Activated T-cell treated with anti-CD3 and anti-CD28 coated beads, Interleukin-2, amount 50 U/mL, for 72 hours (primary cell): ENCODE measurements around the gene TMEM201. TPM values are rescaled to one million over a fixed set of nuclear protein-coding genes. Genes with fewer than 3 reads are reported as not detected.
A peak's percentile ranks its signal among the peaks of the same experiment; 100 is the strongest.
"Not testable (repeated sequence)": the region's sequence is repeated elsewhere in the genome, so short reads cannot be mapped to it uniquely, and the experiment has no call there.

Experiments
- ATAC-seq, 2 donors: fragments of 150-1000 bp; cut with Tn5 transposase; replicated peaks in 1 of 2; 2 replicates each; pipeline ENCODE4 v1.10.0; 2021; ENCODE audit warnings: moderate library complexity in 2 of 2, mild to moderate bottlenecking in 1 of 2
- DNase-seq, 2 donors: peaks; one replicate each; pipeline ENCODE4 v3.0.0; 2021 to 2022; ENCODE audit warnings: mixed read lengths in 1 of 2
- H3K27ac Mint-ChIP-seq: one replicate; pipeline ENCODE4 v1.8.0; 2022; ENCODE audit warnings: mild to moderate bottlenecking, moderate library complexity, mixed read lengths
- H3K27me3 Mint-ChIP-seq: one replicate; pipeline ENCODE4 v1.8.0; 2022; ENCODE audit warnings: low read depth, mixed read lengths
- H3K36me3 Mint-ChIP-seq, 2 donors: one replicate each; pipeline ENCODE4 v1.8.0; 2022; ENCODE audit warnings: mixed read lengths in 2 of 2, mild to moderate bottlenecking in 1 of 2; ENCODE audit not compliant: insufficient read depth in 2 of 2
- H3K4me1 Mint-ChIP-seq: one replicate; pipeline ENCODE4 v1.8.0; 2022; ENCODE audit warnings: low read depth, mixed read lengths
- H3K4me3 Mint-ChIP-seq, 2 donors: one replicate each; pipeline ENCODE4 v1.8.0; 2022; ENCODE audit warnings: mild to moderate bottlenecking in 2 of 2, mixed read lengths in 2 of 2, moderate library complexity in 2 of 2
- H3K9me3 Mint-ChIP-seq, 2 donors: one replicate each; pipeline ENCODE4 v1.8.0; 2022; ENCODE audit warnings: mixed read lengths in 2 of 2
- total RNA-seq, 2 donors: library from RNA; stranded (reverse); gene quantifications; one replicate each; pipeline ENCODE4 v1.2.3, GENCODE V29; 2022

TMEM201 gene
- total RNA-seq, 2 donors from 2014 or later = 9.3 to 14.0 TPM

DNA sequence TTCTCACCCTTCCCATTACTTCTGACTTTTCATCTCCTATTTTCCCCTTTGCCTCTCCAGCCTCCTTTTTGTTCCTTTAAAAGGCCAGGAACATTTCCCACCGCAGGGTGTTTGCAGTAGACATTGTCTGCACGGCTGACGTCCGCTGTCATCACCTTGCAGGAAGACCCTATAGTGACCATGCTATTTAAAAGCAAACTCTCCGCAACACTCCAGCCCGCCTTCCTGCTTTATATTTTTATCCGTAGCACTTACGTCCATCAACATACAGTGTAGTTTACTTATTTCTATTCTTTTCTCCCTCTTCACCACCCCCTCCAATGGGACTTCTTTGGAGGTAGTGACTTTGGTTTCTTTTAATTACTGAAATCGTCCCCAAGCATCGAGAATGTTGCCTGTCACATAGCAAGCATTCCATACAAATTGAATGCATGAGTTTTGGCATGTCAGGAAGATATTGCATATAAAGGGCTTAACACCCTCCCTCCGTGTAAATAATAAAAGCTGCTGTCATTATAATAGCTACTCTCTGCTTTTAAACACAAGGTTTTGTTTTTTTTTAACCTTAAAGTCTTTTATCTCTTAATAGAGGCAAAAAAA, 29.7 kb upstream of the TMEM201 start:
- Mint-ChIP-seq H3K27ac (no peak overlapping the region), H3K4me3 (no peak overlapping the region), H3K9me3 (no peaks in the 10 kb centered on the region), H3K27me3 (no peaks in the 10 kb centered on the region), H3K4me1 (peaks cover 38% of the 10 kb centered on the region), H3K36me3 (peaks cover 6 to 16% of the 10 kb centered on the region in 2 donors)
- DNase-seq (no peak), ATAC-seq (no peak)

DNA sequence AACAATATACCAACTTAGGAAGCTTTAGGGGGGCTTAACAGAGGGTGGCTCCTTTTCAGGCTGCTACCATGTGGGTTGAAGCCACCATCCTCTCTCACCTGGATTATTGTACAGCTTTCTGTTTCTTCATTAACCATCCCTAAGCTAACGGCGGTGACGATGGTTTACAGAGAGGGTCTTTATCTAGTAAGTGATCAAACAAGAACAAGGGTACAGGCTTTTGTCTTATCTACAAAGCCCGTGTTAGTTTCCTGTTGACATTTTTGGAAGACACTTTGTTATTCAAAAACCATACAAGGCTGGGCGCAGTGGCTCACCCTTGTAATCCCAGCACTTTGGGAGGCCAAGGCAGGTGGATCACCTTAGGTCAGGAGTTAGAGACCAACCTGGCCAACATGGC, 29.0 kb upstream of the TMEM201 start:
- DNase-seq (no peak), ATAC-seq (no peak)
- Mint-ChIP-seq H3K4me3 (peak overlapping the region; percentile 31 to 40), H3K27me3 (no peaks in the 10 kb centered on the region), H3K4me1 (peaks cover 38% of the 10 kb centered on the region), H3K27ac (peak overlapping the region; percentile 68), H3K9me3 (no peaks in the 10 kb centered on the region), H3K36me3 (peaks cover 6 to 17% of the 10 kb centered on the region in 2 donors)

DNA sequence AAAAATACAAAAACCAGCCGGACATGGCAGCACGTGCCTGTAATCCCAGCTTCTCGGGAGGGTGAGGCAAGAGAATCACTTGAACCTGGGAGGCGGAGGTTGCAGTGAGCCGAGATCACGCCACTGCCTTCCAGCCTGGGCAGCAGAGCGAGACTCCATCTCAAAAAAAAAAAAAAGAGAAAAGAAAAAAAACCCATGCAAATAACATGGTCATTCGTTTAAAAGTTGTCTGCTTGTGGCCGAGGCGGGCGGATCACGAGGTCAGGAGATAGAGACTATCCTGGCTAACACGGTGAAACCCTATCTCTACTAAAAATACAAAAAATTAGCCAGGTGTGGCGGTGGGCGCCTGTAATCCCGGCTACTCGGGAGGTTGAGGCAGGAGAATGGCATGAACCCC, 28.6 kb upstream of the TMEM201 start:
- H3K36me3 Mint-ChIP-seq = peaks cover 6 to 17% of the 10 kb centered on the region in 2 donors
- peaks cover 37% of the 10 kb centered on the region for H3K4me1 Mint-ChIP-seq
- H3K9me3 Mint-ChIP-seq, H3K27ac Mint-ChIP-seq, H3K4me3 Mint-ChIP-seq, H3K27me3 Mint-ChIP-seq, ATAC-seq, DNase-seq: not testable (repeated sequence)

DNA sequence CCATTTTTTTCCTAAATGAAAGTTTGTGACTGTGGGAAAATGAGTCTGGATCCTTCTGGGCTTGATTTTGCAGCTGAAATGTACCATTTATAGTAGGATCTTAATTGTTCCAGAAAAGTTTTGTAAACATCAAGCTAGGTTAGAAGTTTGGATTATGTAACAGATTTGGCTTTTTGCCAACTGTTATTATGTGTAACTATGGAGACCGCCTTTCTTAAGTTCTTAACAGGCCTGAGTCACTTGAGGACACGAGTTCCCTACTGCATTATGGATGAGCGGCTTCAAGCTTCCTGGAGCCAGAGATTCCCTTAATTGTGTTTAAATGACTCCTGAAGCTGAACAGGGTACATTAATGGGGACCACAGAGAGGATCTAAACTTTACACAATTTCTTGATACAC, 27.3 kb upstream of the TMEM201 start:
- no peak overlapping the region for H3K27ac Mint-ChIP-seq
- H3K4me1 Mint-ChIP-seq = peaks cover 27% of the 10 kb centered on the region
- DNase-seq (no peak), ATAC-seq (no peak)
- no peaks in the 10 kb centered on the region for H3K27me3 Mint-ChIP-seq
- no peaks in the 10 kb centered on the region for H3K9me3 Mint-ChIP-seq
- H3K4me3 Mint-ChIP-seq = no peak overlapping the region
- peaks cover 2 to 7% of the 10 kb centered on the region in 2 donors for H3K36me3 Mint-ChIP-seq

DNA sequence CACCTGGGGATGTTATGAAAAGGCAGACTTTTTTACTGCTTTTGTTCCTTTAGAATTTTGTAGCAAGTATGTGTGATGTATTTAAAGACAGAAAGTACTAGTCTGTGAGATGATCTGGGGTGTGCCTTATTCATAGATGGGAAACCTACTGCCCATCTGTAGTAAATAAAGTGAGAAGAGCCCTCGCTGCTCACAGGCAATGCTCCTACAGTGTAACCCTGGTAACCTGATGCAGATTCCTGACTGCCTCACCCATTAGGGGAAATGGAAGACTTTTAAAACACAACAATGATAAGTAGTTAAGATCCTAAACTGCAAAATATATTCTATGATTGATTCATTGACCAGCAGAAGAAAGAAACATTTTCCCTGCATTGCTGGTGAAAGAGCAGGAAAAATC, 19.4 kb upstream of the TMEM201 start:
- Mint-ChIP-seq H3K27ac (no peak overlapping the region), H3K36me3 (peaks cover 0 to 10% of the 10 kb centered on the region in 2 donors), H3K27me3 (no peaks in the 10 kb centered on the region), H3K4me1 (no peaks in the 10 kb centered on the region), H3K4me3 (no peak overlapping the region), H3K9me3 (no peaks in the 10 kb centered on the region)
- no peak for ATAC-seq
- no peak for DNase-seq

DNA sequence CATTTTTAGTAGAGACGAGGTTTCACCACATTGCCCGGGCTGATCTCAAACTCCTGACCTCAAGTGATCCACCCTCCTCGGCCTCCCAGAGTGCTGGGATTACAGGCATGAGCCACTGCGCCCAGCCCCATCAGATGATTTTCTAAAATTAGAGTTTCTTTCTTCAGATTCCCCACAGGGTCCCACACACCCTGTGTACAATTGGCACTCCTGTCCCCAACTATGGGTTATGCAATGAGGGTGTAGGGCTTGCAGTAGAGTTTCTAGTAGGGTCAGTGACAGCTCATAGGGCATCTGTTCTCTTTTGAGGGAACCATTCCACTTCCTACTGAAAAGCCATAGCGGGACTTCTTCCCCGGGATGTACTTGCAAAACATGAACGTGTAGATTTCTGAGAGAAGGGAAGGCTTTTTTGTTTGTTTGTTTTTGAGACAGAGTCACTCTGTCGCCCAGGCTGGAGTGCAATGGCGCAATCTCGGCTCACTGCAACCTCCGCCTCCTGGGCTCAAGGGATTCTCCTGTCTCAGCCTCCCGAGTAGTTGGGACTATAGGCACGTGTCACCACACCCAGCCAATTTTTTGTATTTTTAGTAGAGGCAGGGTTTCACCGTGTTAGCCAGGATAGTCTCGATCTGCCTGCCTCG, 17.7 kb upstream of the TMEM201 start:
- not testable (repeated sequence) for DNase-seq, H3K4me3 Mint-ChIP-seq, H3K27me3 Mint-ChIP-seq, H3K4me1 Mint-ChIP-seq, ATAC-seq, H3K27ac Mint-ChIP-seq, H3K9me3 Mint-ChIP-seq
- H3K36me3 Mint-ChIP-seq = peaks cover 0 to 10% of the 10 kb centered on the region in 2 donors

DNA sequence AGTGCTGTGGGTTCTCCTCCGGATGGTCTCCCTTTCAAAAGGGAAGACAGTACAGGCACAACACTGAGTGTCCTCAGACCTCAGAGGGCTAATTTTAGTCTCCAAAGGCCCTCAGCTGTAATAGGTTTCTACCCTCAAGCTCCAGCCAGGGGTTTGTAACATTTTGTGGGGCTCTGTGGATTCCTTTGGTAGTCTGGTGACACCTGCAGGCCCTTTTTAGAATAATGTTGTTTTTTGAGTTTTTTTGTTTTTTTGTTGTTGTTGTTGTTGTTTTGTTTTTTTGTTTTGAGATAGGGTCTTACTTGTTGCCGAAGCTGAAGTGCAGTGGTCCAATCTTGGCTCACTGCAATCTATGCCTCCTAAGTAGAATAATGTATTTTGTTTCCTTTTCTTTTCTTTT, 15.0 kb upstream of the TMEM201 start:
- no peaks in the 10 kb centered on the region for H3K27me3 Mint-ChIP-seq
- DNase-seq = no peak
- H3K4me3 Mint-ChIP-seq = no peak overlapping the region
- H3K27ac Mint-ChIP-seq = no peak overlapping the region
- no peak for ATAC-seq
- H3K36me3 Mint-ChIP-seq = peaks cover 0 to 10% of the 10 kb centered on the region in 2 donors
- H3K9me3 Mint-ChIP-seq = no peaks in the 10 kb centered on the region
- H3K4me1 Mint-ChIP-seq = no peaks in the 10 kb centered on the region

DNA sequence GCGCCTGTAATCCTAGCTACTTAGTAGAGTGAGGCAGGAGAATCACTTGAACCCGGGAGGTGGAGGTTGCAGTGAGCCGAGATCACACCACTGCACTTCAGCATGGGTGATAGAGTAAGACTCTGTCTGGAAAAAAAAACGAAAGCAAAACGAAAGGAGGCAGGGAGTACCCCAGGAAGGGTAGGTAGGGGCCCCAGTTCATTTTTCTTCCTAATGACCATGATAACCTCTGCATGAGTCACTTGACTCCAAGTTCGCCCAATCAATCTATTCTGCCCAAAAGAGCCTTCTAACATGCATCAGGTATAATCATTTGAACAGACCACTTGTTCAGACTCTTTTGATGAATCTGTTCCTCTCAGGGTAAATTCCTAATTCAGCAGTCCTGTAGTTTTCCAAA, 13.2 kb upstream of the TMEM201 start:
- Mint-ChIP-seq H3K9me3 (no peaks in the 10 kb centered on the region), H3K36me3 (peaks cover 0 to 13% of the 10 kb centered on the region in 2 donors), H3K4me1 (no peaks in the 10 kb centered on the region), H3K27ac (no peak overlapping the region), H3K27me3 (no peaks in the 10 kb centered on the region), H3K4me3 (no peak overlapping the region)
- ATAC-seq = no peak
- no peak for DNase-seq

DNA sequence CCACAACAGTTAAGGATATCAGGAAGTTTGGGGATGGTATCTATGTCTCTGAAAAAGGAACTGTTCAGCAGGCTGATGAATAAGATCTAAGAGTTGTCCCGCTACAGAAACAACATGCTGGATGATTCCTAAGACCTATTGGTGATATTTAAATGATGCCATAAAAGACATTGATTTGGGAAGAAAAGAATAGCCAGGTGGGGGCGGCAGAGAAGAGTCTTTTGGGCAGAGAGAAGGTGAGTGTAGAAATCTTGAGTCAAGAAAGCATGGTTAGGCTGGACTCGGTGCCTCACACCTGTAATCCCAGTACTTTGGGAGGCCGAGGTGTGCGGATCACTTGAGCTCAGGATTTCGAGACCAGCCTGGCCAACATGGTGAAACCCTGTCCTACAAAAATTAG, 11.8 kb upstream of the TMEM201 start:
- H3K36me3 Mint-ChIP-seq = peaks cover 0 to 11% of the 10 kb centered on the region in 2 donors
- no peak overlapping the region for H3K27ac Mint-ChIP-seq
- ATAC-seq = no peak
- H3K4me1 Mint-ChIP-seq = no peaks in the 10 kb centered on the region
- DNase-seq = no peak
- no peaks in the 10 kb centered on the region for H3K27me3 Mint-ChIP-seq
- no peaks in the 10 kb centered on the region for H3K9me3 Mint-ChIP-seq
- no peak overlapping the region for H3K4me3 Mint-ChIP-seq

DNA sequence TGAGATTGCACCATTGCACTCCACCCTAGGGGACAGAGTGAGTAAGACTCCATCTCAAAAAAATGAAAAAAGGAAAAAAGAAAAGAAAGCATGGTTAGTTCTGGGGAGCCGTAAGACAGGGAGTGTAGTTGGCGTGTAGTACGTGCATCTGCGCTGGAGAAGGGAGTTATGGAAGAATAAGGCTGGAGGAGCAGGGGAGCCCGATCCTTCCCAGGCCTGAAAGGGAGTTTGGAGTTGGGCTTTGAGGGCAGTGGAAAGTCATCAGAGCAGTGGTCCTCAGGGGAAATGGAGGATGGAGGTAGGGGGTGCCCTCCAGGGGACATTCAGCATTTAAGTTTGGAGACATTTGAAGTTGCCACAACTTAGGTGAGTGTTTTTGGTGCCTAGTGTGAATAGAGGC, 11.3 kb upstream of the TMEM201 start:
- ATAC-seq = no peak
- Mint-ChIP-seq H3K27ac (no peak overlapping the region), H3K9me3 (no peaks in the 10 kb centered on the region), H3K4me1 (no peaks in the 10 kb centered on the region), H3K27me3 (no peaks in the 10 kb centered on the region), H3K36me3 (peaks cover 0 to 12% of the 10 kb centered on the region in 2 donors), H3K4me3 (no peak overlapping the region)
- DNase-seq = no peak

DNA sequence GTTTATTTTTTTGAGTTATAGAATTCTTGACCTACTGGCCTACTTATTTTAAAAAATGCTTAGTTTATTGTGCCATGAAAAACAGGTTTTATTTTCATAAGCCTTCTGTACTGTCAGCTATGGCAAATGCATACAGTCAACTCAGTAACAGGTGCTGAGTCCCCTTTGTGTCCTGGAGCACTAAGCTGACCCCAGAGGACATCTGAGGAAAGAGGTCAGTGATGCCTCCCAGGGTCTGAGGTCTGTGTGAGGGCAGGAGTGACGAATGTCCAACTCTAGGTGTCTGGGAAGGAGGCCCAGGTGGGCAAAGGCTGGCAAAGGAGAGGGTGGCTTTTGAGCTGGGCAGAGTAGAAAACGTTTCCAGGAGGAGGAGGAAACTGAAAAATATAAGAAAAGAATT, 7.8 kb upstream of the TMEM201 start:
- H3K27ac Mint-ChIP-seq = no peak overlapping the region
- H3K4me1 Mint-ChIP-seq = no peaks in the 10 kb centered on the region
- H3K9me3 Mint-ChIP-seq = no peaks in the 10 kb centered on the region
- H3K36me3 Mint-ChIP-seq = peaks cover 0 to 6% of the 10 kb centered on the region in 2 donors
- no peak for ATAC-seq
- no peaks in the 10 kb centered on the region for H3K27me3 Mint-ChIP-seq
- H3K4me3 Mint-ChIP-seq = no peak overlapping the region
- DNase-seq = no peak

DNA sequence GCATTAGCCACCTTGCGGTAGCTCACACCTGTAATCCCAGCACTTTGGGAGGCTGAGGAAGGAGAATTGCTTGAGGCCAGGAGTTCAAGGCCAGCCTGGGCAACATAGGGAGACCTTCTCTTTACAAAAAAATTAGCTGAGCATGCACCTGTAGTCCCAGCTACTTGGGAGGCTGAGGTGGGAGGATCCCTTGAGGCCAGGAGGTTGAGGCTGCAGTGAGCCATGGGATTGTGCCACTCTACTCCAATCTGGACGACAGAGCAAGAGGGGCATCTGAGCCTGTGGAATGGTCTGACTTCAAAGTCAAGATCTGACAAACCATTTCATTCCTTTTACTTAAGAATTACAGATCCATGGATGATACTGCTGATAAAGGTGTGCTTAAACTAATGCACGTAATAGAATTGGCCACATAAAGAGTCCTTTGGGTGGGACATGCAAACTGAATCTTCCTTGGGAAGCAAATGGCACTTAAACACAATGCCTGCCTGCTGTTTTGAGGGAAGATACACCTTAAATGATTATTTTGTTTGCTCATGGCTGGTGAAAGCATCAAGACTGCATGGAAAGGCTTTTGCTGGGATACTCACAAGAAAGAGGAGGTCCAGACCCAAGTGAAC, 2.5 kb upstream of the TMEM201 start:
- peaks cover 23% of the 10 kb centered on the region for H3K4me1 Mint-ChIP-seq
- DNase-seq (no peak), ATAC-seq (no peak)
- no peaks in the 10 kb centered on the region for H3K27me3 Mint-ChIP-seq
- H3K9me3 Mint-ChIP-seq = no peaks in the 10 kb centered on the region
- H3K4me3 Mint-ChIP-seq = no peak overlapping the region
- no peak overlapping the region for H3K27ac Mint-ChIP-seq
- H3K36me3 Mint-ChIP-seq = peaks cover 0 to 2% of the 10 kb centered on the region in 2 donors

DNA sequence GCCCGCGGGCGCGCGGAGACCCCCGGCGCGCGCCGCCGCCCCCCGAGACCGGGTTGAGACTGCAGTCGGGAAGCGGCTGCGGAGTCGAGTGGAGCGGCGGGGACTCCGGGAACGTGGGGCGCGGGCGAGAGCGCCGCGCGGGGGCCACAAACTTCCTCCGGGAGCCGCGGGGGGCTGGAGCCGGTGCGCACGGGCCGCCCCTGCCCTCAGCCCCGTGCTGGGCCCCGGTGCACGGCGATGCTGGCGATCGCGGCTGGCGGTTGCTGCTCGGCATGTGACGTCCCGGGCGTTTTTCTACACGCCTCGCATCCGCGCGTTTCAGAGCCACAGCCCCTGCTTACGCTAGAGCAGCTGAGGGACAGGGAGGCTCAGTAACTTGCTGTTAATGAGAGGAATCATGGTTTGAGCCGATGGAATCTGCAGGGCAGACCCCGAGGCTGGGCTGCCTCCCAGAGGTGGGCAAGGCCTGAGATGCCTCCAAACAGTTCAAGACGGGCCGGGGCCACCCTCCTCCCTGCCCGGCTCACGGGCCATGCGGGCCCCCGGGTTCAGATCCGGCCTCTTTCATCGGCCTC, 520 bp downstream of the TMEM201 start:
- ATAC-seq (peak; percentile 33 to 39), DNase-seq (peak; percentile 41 to 55)
- H3K27ac Mint-ChIP-seq = no peak overlapping the region
- no peaks in the 10 kb centered on the region for H3K27me3 Mint-ChIP-seq
- H3K4me1 Mint-ChIP-seq = peaks cover 41% of the 10 kb centered on the region
- no peaks in the 10 kb centered on the region for H3K36me3 Mint-ChIP-seq
- H3K9me3 Mint-ChIP-seq = no peaks in the 10 kb centered on the region
- H3K4me3 Mint-ChIP-seq = peak overlapping the region; percentile 58 to 79
